ENCODE results near the gene LDHAL6B.

LDHAL6B gene

GRCh38 chr15:59165726-59166125 lies 40.9 kb upstream of the LDHAL6B start:
- DNase-seq (ENCODE audit: low read depth, low spot score) = no peak
- in situ Hi-C loops (cut with HindIII; ENCODE audit: low sequenced_read_pairs) = no loop called here
- H3K4me3 ChIP-seq (ENCODE audit: low read depth, low read length) = no peak overlapping the region
- TF ChIP-seq CTCF (IDR thresholded peaks at IDR 0.05; ENCODE audit: low read depth, low read length) = no peak

GRCh38 chr15:59166166-59166565 lies 40.5 kb upstream of the LDHAL6B start:
- DNase-seq (ENCODE audit: low read depth, low spot score) = no peak
- H3K4me3 ChIP-seq (ENCODE audit: low read depth, low read length) = no peak overlapping the region
- in situ Hi-C loops (cut with HindIII; ENCODE audit: low sequenced_read_pairs) = no loop called here
- TF ChIP-seq CTCF (IDR thresholded peaks at IDR 0.05; ENCODE audit: low read depth, low read length) = no peak

- TF ChIP-seq CTCF (IDR thresholded peaks at IDR 0.05; ENCODE audit: low read depth, low read length) = no peak
- in situ Hi-C loops (cut with HindIII; ENCODE audit: low sequenced_read_pairs) = no loop called here
- no peak for DNase-seq (ENCODE audit: low read depth, low spot score)
- H3K4me3 ChIP-seq (ENCODE audit: low read depth, low read length) = no peak overlapping the region
These were observed 39.9 kb upstream of the LDHAL6B start for GRCh38 chr15:59166601-59167265.

- in situ Hi-C loops (cut with HindIII; ENCODE audit: low sequenced_read_pairs) = no loop called here
These were observed 38.1 kb upstream of the LDHAL6B start for GRCh38 chr15:59168536-59168935.

DNA sequence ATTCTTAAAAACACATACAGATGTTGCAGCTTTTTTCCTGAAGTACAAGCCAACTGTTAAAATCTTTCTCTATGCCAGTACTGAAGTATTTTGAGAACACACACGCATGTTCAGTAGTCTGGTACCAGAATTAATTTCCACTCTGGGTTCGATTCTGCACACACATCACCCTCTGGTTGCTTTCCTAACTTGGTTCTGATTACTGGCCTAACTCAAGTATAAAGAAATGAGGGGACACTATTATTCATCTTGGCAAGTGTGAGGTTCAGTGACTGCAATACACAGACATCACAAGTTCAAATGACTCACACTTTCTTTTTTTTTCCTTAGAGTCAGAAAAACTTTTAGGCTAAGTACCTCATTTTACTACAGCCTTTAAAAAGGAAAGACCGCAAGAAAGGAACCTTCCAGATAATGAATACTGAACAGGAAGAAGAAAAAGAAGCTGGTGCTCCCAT lies 37.4 kb upstream of the LDHAL6B start:
- H3K4me3 ChIP-seq (ENCODE audit: low read depth, low read length) = no peak overlapping the region
- no peak for TF ChIP-seq CTCF (IDR thresholded peaks at IDR 0.05; ENCODE audit: low read depth, low read length)
- DNase-seq (ENCODE audit: low read depth, low spot score) = peak; percentile 84
- in situ Hi-C loops (cut with HindIII; ENCODE audit: low sequenced_read_pairs) = no loop called here

More at GRCh38 chr15:59168536-59168935, 38.1 kb upstream of the LDHAL6B start:
- no peak for TF ChIP-seq CTCF (IDR thresholded peaks at IDR 0.05; ENCODE audit: low read depth, low read length)
- DNase-seq (ENCODE audit: low read depth, low spot score) = no peak
- H3K4me3 ChIP-seq (ENCODE audit: low read depth, low read length) = no peak overlapping the region

GRCh38 chr15:59170295-59171066 lies 36.2 kb upstream of the LDHAL6B start:
- in situ Hi-C loops (cut with HindIII; ENCODE audit: low sequenced_read_pairs) = no loop called here
- H3K4me3 ChIP-seq (ENCODE audit: low read depth, low read length) = no peak overlapping the region
- peak; percentile 72 for DNase-seq (ENCODE audit: low read depth, low spot score)
- TF ChIP-seq CTCF (IDR thresholded peaks at IDR 0.05; ENCODE audit: low read depth, low read length) = no peak

All from astrocyte of the spinal cord (primary cell).